GM12864 (cell line): ENCODE measurements around the gene UMODL1.

Source experiments
- DNase-seq: peaks from one replicate; pipeline ENCODE4 v3.0.0-alpha.2; 2011; ENCODE audit warnings: low read depth
- H3K4me3 ChIP-seq: 2 replicates; pipeline ENCODE4 v1.5.1; 2011; ENCODE audit warnings: mild to moderate bottlenecking, low read depth, low read length, control low read depth
- TF ChIP-seq, protein P1 (sequence below): IDR thresholded peaks from 2 replicates; pipeline ENCODE4 v1.5.1; 2011; ENCODE audit warnings: low read depth, mild to moderate bottlenecking, moderate library complexity, low read length, control low read depth, inconsistent platforms; ENCODE audit errors: missing control alignments

UMODL1 gene

DNA sequence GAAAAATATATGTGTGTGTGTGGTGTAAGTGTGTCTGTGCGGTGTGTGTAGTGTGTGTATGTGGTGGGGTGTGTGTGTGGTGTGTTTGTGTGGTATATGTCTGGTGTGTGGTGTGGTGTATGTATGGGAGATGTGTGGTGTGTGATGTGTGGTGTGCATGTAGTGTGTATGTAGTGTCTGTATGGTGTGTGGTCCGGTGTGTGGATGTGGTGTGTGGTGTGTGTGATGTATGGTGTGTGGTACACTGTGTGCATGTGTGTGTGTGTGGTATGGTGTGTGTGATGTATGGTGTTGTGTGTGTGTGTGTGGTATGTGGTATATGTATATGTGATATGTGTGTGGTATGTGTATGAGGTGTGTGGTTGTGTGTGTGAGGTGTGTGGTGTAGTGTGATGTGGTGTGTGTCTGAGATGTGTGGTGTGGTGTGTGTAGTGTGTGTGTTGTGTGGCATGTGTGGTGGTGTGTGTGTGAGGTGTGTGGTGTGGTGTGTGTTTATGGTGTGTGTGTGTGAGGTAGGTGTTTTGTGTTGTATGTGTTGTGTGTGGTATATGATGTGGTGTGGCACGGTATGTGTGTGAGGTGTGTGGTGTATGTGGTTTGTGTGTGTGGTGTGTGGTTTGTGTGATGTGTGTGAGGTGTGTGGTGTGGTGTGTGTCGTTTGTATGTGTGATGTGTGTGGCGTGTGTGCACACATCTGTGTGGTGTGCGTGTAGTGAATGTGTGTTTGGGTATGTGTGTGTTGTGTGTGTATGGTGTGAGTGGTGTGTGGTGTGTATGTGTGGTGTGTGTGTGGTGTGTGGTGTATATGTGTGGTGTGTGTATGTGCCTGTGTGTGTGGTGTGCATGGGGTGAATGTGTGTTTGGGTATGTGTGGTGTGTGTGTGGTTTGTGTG is 112.5 kb downstream of the UMODL1 start:
- H3K4me3 ChIP-seq, result no peak overlapping the region
- TF ChIP-seq, protein P1, sequence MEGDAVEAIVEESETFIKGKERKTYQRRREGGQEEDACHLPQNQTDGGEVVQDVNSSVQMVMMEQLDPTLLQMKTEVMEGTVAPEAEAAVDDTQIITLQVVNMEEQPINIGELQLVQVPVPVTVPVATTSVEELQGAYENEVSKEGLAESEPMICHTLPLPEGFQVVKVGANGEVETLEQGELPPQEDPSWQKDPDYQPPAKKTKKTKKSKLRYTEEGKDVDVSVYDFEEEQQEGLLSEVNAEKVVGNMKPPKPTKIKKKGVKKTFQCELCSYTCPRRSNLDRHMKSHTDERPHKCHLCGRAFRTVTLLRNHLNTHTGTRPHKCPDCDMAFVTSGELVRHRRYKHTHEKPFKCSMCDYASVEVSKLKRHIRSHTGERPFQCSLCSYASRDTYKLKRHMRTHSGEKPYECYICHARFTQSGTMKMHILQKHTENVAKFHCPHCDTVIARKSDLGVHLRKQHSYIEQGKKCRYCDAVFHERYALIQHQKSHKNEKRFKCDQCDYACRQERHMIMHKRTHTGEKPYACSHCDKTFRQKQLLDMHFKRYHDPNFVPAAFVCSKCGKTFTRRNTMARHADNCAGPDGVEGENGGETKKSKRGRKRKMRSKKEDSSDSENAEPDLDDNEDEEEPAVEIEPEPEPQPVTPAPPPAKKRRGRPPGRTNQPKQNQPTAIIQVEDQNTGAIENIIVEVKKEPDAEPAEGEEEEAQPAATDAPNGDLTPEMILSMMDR, result no peak
- DNase-seq, result no peak

DNA sequence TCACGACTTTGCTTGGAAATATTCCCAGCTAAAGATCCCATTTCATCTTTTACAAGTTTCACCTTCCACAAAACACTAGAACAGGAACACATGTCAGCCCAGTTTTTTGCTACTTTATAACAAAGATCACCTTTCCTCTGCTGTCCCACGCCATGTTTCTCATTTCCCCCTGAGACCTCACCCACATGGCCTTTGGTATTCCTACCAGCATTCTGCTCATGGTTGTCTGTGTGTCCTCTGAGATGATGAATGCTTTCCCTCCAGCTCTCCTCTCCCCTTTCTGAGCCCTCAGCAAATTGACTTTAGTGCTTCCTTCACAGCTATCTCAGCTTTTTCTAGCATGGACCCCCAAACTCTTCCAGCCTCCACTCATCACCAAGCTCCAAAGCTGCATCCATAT is 115.5 kb downstream of the UMODL1 start:
- DNase-seq, result no peak
- no peak overlapping the region for H3K4me3 ChIP-seq
- TF ChIP-seq, protein P1, result no peak

DNA sequence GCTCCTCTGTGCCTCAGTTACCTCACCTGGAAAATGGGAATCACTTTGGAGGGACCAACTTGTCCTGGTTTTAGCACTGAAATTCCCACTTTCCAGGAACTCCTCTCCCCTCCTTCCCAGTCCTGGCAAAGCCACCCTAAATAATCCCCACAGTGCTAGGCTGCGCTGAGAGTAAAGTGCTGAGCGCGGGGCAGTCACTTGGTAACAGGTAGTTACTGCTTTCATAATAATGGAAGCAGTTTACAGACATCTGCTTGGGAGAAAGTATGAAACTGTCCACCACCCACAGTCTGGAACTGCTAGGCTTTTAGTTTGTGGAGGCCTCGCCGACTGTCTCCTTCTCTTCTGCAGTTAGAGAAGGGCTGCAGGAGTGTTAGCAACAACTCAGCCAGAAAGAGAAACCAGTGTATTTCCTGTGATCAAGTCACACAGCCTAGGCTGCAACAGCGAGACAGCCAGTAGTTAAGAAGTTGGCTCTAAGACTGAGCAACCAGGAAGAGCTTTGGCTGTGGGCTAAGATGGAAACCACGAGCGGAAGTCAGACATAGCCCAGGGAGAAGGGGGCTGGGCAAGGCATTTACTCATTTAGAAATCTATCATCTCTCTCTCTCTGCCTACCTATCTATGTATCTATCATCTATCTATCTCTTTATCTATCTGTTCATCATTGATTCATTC is 117.0 kb downstream of the UMODL1 start:
- TF ChIP-seq, protein P1, result no peak
- DNase-seq, result peak; percentile 92
- H3K4me3 ChIP-seq, result no peak overlapping the region; the same call in 1 of the 2 replicates

DNA sequence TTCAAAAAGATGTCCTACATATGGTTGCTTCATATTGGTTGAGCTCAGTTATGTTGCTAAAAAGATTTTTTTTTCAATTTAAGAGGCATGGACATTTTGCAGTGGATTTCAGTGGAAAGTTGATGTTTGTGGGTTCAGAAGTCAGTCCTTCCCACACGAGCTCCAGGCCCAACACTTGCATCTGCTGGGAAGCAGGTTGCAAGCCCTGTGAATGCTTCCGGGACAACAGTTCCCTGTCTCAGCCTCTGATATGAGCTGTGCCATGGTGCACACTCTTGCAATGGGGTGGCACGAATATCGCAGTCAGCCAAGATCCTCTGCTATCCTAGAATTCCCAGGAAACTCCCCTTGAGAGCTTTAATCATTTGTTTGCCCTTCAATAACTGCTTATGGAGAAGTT is 117.5 kb downstream of the UMODL1 start:
- DNase-seq, result no peak
- TF ChIP-seq, protein P1, result no peak
- H3K4me3 ChIP-seq, result no peak overlapping the region

DNA sequence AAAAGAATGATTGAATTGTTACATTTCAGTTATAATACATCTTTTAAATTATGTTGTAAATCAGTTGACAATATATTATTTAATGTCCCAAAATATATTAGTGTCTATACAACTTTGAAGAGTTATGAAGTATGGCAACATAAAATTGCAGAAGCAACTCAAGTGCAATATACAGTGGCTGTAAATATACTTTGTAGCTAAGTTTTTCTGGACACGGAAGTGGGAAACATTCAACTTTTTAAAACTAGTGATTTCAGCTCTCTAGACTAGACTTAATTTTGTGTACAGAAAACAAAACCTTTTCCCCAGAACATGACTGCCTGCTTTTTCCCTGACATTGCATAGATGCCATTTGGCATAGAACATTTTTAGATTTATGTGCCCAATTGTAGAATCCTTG is 118.3 kb downstream of the UMODL1 start:
- TF ChIP-seq, protein P1, result no peak
- H3K4me3 ChIP-seq, result no peak overlapping the region
- DNase-seq, result no peak

DNA sequence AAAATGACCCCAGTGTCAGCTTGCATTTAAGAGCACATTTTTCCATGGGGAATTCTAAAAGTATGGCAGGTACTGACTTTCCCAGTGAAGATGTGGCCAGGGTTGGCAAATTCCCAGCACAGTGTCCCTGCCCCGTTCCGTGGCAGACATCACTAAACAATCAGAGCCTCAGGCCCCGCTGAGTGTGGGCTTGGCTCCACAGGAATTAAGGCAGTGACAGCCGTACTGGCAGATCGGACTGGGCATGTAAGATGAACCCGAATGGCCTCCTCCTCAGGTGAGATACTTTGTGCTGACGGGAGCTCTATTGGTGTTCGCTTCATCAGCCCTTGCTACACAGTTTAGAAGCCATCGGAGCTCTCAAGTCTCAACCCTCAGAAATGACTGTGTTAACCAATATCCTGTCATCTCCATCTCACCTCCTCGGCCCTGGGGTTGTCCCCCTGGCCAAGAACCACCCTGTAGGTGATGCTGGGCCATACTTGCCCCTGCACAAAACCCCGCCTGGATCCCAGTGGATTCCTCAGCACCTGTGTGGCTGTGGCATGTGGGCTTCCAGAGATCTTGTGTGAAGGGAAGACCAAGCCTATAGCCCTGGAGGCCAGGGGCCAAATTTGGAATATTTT is 118.9 kb downstream of the UMODL1 start:
- H3K4me3 ChIP-seq, result no peak overlapping the region
- no peak for DNase-seq
- TF ChIP-seq, protein P1, result no peak
